Measurements from ENCODE around the gene DMD.

The DMD gene

GRCh38 chrX:32788936-32789335, 422.4 kb downstream of the DMD start:
- TF ChIP-seq CTCF (IDR thresholded peaks at IDR 0.05; ENCODE audit: insufficient read depth, low read depth, low read length, missing control alignments): no peak
- H3K4me3 ChIP-seq (ENCODE audit: low read length): no peak overlapping the region

GRCh38 chrX:32780109-32780508, 431.2 kb downstream of the DMD start:
- no peak for TF ChIP-seq CTCF (IDR thresholded peaks at IDR 0.05; ENCODE audit: insufficient read depth, low read depth, low read length, missing control alignments)
- no peak overlapping the region for H3K4me3 ChIP-seq (ENCODE audit: low read length)
- no peak for DNase-seq (ENCODE audit: low read depth)

More at GRCh38 chrX:32788936-32789335, 422.4 kb downstream of the DMD start:
- no peak for DNase-seq (ENCODE audit: low read depth)

GRCh38 chrX:32778965-32779364, 432.4 kb downstream of the DMD start:
- peak; percentile 5 for DNase-seq (ENCODE audit: low read depth)
- no peak overlapping the region for H3K4me3 ChIP-seq (ENCODE audit: low read length)
- TF ChIP-seq CTCF (IDR thresholded peaks at IDR 0.05; ENCODE audit: insufficient read depth, low read depth, low read length, missing control alignments): no peak

- TF ChIP-seq CTCF (IDR thresholded peaks at IDR 0.05; ENCODE audit: insufficient read depth, low read depth, low read length, missing control alignments): no peak
- DNase-seq (ENCODE audit: low read depth): no peak
- no peak overlapping the region for H3K4me3 ChIP-seq (ENCODE audit: low read length)
Measured at GRCh38 chrX:32774966-32775365, 436.4 kb downstream of the DMD start.

GRCh38 chrX:32749070-32749469, 462.3 kb downstream of the DMD start:
- no peak overlapping the region for H3K4me3 ChIP-seq (ENCODE audit: low read length)
- no peak for TF ChIP-seq CTCF (IDR thresholded peaks at IDR 0.05; ENCODE audit: insufficient read depth, low read depth, low read length, missing control alignments)
- DNase-seq (ENCODE audit: low read depth): peak; percentile 58

GRCh38 chrX:32745323-32745722, 466.0 kb downstream of the DMD start:
- TF ChIP-seq CTCF (IDR thresholded peaks at IDR 0.05; ENCODE audit: insufficient read depth, low read depth, low read length, missing control alignments): no peak
- no peak overlapping the region for H3K4me3 ChIP-seq (ENCODE audit: low read length)
- DNase-seq (ENCODE audit: low read depth): peak; percentile 24

- no peak for DNase-seq (ENCODE audit: low read depth)
- TF ChIP-seq CTCF (IDR thresholded peaks at IDR 0.05; ENCODE audit: insufficient read depth, low read depth, low read length, missing control alignments): no peak
- no peak overlapping the region for H3K4me3 ChIP-seq (ENCODE audit: low read length)
Measured at GRCh38 chrX:32744921-32745320, 466.4 kb downstream of the DMD start.
